NCI-H187 treated with DMSO at 0.1 percent for 48 hours (cell line): Measurements from ENCODE around the gene MRPL37.
"Not testable (repeated sequence)": the region's sequence is repeated elsewhere in the genome, so short reads cannot be mapped to it uniquely, and the experiment has no call there.

ENCODE experiments used
- DNase-seq: peaks from one replicate; lab custom pipeline; 2025; lab: John Stamatoyannopoulos, UW

Gene MRPL37

DNA sequence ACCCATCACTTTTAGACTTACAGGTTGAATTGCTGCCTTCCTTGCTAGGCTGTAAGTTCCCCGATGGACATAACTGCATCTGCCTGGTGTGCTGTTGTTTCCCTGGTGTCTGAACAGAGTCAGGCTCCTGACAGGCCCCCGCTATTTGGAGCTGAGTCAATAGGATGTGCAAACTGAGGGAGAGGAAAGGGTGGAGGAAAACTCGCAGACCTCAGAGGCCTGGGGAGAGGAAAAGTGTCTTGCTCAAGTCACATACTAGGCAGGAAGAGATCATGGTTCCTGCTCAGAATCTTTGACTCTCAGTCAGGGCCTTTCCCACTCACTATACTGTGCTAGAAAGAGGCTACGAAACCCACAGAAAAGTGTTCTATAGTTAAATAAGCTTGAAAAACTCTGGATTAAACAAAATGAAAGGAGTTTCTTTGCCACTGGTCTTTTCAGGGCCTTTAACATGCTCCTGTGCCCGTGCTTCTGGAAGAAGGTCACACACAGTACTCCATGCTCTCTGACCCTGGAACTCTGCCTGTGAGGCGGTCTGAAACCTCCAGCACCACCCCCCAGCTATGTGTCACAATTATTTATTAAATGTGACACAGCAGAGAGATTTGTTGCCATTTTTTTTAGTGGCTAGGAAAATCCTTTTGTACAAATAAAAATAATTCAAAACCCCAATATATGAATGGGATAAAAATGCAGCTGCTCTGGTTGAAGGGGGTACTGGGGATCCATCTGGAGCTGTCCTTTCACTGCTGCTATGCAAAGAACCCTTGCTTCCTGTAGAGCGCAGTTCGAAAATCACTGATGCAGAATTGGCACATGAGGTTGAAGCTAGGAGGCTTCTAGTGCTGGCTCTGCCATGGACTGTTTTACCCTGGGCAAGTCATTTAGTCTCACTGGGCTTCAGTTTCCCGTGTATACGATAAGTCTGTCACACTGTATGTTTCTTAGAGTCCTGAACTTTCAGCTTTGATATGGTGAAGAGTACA lies 27.1 kb upstream of the MRPL37 start:
- no peak for DNase-seq

DNA sequence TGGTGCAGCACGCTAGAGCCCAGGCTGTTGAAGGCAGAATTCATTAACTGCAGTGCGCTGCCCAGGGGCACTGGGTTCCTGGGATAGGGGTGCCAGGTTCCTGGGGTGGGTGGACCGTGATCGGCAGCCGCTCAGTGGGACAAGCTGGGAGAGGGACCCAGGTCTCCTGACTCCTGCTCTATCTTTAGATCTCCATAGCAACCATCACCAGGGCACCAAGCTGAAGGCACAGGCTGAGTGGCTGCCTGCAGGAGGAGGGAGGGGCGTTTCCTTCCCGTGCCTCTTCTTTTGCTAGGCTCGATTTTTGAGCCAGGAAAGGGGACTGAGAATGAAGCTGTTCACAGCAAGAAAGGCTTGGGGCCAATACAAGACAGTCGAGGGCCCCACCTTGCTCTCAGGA lies 26.3 kb upstream of the MRPL37 start:
- no peak for DNase-seq

DNA sequence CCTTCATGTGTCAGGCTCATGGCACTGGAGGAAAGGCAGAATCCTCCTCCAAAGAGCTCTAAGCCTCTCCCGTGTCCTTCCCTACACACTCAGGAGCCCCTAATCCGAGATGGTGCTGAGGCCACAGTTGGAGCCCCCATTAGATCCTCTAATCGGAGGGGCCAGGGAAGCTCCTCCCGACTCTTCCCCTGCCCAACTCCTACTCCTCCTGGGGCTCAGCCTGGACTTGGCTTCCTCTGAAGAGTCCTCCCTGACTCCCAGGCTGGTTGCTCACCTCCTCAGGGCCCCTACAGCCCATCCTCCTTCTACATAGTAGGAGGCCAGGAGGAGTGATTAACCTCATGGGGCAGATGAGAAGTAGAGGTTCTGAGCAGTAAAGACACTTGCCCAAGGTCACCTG lies 25.9 kb upstream of the MRPL37 start:
- DNase-seq: no peak

DNA sequence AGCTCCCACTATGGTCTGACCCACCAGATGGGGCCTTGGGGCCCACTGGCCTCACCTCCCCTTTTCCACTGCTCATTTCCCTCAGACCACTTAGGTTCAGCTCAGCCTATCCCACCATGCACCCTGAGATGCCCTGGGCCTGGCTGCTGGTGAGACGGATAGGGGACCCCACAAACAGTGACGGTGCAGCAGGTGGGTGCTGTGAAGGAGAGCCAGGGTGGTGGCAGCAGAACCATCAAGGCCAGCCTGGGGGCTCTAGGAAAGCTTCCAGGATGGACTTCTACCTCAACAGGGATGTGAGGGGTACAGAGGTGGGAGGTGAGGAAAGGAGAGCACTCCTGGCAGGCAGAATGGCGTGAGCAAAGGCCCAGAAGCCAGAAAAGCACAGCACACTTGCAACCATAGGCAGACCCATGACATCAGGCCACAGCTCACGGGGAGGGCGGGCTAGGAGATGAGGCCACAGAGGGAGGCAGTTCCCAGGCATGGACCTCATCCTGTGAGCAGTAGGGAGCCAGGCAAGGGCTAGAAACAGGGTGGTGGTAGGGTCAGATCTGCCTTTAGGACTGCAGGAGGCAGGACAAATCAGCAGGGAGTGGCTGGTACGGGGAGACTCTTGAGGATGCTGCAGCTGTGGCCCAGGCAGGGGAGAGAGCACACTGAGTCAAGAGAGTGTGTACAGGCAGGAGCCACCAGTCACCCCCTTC lies 23.2 kb upstream of the MRPL37 start:
- no peak for DNase-seq

DNA sequence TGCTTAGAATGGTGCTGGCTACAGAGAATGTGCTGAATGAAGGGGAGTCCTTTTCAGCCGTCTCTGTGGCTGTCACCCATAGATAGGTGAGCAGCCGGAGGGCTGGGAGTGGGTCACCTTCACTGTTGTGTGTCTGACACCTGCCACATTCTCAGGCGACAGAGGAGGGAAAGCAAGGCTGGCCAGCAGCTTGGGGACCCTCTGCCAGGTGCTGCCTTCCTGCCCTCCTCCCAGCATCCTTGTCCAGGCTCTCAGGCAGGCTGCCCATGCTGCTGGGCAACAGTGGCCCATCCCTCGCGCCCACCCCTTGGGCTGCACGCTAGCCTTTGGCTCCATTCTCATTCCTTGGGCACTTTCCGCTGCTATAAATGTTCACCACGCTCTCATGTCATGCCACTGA lies 22.2 kb upstream of the MRPL37 start:
- DNase-seq: no peak

DNA sequence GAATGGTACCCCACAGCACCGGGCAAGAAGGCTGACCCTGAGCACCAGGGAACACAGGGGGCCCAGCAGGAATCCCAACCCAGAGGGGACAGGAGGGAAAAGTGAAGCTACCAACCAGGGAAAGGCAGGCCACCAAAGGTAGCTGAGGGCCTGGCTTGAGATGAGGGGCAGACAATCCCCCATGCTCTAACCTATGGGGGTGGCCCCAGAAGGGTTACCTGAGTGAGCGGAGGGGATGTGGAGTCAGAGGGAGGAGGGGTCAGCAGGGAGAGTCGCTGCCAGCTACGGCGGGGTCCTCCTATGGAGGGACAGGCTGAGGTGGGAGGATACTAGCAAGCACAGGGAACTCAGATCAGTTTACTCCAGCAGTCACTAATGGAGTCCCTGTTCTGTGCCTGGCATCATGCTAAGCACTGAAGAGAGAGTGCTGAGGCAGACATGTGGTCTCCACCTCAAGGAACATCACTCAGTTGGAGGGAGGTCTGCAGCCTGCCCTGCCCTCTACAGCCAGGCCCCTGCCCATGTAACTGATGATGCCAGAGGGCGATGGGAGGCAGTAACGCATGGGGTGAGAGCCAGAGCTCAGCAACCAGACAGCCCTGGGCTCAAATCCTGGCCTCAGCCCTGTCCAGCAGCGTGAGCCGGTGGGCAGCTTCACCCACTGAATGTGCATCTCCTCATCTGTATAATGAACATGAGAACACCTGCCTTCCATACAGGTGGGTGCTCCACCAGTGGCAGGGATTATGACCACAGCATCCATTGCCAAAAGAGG lies 21.5 kb upstream of the MRPL37 start:
- no peak for DNase-seq

DNA sequence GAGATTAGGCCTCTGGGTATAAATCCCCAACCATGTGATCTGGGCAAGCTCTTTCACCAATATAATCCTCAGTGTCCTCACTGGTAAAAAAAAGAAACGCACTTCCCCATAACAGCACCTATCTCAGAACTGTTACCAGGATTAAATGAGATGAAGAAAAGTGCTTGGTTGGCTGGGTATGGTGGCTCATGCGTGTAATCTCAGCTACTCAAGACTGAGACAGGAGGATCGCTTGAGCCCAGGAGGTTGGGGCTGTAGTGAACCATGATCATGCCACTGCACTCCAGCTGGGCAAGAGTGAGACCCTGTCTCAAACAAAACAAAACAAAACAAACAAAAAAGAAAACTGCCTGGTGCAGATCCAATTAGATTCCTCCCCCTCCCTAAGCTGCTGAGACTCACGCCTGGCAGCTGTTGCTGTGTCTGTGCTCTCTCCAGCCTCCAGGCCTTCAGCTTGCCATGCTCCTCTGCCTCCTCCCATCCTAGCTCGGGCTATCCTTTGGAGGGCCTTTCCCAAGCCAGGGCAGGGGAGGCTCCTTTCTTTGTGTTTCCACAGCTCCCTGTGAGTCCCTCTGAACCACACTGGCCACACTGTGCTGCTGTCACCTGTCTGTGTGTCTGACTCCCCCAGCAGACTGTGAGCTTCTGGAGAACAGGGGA lies 19.1 kb upstream of the MRPL37 start:
- no peak for DNase-seq

DNA sequence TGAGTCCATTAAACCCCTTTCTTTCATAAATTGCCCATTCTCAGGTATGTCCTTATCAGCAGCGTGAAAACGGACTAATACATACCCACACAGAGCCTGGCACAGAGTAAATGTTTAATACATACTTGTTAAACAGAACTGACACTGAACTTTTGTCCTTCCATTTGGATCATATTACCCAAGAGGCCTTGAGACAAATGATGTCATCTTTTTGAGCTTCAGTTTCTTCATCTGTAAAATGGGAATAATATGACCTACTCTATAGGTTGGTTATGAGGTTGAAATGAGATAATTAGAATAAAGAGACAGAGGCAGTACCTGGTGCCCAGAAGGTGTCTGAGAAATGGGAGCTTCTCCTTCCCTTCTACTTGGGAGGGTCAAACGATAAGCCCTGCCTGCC lies 13.9 kb upstream of the MRPL37 start:
- no peak for DNase-seq

DNA sequence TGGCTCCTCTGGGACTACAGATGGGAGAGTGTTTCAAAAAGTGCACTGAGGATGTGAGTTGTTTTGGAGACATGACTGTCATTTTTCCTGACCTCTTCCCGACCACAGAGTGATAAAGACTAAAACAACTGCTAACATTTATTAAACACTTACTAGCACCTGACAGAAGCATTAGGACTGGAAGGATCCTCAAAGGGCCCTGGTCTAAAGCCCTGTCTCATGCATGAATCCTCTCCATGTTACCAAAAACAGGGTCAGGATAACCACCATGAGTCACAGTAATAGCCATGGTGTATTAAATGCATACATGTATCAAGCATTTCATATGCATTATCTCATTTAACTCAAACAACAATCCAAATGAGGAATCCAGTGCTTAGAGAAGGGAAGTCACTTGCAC lies 11.7 kb upstream of the MRPL37 start:
- DNase-seq: no peak

DNA sequence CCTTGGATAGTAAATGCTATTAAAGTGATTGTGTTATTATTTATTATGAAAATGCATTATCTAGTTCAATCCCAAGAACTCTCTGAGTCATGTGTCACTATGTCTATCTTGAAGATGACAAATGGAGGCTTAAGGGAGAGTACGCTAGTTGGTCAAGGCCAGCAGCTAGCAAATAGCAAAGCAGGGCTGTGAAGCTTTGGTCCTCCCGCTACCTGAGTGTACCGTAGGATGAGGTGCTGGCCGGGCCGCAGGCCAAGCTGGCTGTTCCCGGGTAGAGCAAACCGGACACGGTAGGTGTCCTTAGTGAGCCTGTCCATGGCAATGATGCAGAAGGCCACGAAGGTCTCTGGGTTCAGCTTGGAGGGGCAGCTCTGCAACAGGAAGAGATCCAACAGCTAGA lies 9.4 kb upstream of the MRPL37 start:
- DNase-seq: no peak

DNA sequence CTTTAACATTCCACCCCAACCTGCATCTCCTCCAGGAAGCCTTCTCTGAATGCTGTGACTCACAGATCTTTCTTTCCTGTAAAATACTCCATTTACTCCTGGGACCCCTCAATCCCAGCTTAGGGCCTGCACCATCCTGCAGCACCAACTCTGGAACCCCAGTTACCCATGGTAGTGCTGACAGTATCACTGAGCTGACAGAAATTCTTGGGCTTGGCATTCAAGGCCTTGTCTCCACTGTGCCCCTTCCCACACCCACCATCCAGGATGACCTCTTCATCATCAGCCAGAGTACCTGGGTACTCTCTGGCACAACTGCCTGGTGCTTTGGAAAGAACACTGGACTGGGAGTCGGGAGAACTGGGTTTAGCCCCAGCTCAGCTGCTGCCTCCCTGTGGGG lies 8.4 kb upstream of the MRPL37 start:
- no peak for DNase-seq

DNA sequence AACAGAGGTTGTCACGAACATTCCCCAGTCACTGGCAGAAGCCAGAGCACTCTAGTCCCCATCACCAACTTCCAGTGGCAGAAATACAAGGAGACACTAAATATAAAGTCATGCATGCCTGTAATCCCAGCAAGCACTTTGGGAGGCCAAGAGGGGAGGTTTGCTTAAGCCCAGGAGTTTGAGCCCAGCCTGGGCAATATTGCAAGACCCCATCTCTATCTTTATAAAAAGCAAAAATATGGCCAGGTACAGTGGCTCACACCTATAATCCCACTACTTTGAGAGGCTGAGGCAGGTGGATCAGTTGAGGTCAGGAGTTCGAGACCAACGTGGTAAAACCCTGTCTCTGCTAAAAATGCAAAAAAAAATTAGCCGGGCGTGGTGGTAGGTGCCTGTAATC lies 6.5 kb upstream of the MRPL37 start:
- DNase-seq: no peak

DNA sequence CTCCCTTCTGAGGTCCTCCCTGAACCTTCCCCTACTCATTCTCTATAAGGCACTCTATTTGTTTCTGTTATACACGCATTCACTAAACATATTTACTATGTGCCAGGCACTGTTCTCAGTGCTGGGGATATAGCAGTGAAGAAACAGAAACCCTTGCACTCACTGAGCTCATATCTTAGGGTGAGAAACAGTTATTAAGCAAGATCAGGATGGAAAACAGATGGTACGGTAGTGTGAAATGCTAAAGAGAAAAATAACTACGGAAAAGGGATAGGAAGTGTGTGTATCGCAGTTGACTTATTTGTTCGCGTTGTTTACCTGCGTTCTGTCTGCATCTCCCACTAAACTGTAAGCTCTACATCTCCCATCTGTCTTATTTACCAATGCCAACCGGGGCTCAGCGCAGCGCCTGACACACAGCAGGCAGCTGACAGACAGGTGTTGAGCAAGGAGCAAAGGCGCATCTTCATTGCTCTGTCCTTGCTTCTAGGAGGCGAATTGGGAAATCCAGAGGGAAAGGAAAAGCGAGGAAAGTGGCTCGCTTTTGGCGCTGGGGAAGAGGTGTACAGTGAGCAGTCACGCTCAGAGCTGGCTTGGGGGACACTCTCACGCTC lies 709 bp upstream of the MRPL37 start:
- no peak for DNase-seq

DNA sequence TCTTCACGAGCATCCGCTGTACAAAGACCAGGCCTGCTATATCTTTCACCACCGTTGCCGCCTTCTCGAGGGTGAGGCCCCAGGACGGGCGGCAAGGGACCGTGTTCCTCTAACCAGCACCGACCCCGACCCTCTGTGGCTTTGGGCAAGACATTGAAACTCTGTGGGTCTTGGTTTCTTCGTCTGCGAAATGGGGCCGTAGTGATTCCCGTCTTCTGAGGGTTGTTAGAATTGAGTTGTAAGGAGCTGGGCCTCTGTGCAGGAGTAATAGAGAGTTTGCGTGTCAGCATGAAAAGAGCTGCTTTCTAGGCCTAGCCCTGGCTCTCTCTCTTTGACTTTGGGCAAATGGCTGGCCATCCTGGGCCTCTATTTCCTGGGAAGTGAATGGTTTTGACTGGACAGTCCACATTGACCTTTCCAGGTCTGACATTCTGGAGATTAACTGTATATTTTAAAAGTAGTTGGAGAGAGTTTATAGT lies 591 bp downstream of the MRPL37 start:
- no peak for DNase-seq

DNA sequence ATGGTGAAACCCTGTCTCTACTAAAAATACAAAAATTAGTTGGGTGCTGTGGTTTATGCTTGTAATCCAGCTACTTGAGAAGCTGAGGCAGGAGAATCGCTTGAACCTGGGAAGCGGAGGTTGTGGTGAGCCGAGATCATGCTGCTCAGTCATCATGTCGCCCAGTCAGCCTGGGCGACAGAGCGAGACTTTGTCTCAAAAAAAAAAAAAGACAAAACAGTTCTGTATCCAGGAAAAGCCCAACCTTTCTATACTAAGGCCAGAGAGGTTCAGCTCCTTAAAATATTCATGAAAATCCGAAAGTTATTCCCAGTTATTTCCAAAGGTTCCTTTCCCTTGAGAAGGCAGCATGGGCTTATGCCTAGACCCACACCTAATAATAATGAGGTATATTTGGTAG lies 4.2 kb downstream of the MRPL37 start:
- DNase-seq: no peak

DNA sequence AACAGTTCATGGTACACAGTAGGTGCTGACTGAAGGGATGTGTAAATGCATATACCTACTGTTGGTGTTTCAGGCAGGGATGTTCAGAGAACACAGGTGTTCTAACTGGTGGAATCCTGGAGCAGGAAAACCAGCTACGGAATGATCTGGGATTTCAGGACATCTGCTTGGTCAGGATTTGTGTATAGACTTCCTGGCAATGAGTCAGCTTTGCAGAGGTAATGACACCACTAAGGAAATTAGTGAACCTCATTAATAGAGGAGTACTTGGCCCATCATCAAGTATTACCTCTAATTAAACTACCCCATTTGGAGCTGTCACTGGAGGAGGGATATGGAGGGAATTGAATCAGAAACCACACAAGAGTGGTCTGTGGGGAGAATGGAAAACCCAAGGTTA lies 7.3 kb downstream of the MRPL37 start:
- DNase-seq: no peak

DNA sequence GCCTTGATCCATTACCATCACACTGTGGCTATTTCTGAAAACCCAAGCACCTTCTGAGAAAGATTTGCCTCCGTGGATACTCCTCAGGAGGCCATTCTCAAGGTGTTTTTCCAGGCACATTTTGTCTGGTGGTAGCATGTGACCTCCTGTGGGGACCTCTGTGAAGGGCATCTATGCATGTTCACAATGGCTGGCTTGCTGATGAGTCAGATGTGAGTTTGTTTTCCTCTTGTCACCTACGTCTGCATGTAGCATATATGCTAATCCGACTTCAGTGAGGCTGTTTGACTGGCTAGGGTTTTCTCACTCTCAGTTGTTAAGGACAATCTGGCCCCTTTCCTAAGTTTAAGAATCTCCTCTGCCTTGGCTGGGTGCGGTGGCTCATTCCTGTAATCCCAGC lies 7.9 kb downstream of the MRPL37 start:
- not testable (repeated sequence) for DNase-seq

DNA sequence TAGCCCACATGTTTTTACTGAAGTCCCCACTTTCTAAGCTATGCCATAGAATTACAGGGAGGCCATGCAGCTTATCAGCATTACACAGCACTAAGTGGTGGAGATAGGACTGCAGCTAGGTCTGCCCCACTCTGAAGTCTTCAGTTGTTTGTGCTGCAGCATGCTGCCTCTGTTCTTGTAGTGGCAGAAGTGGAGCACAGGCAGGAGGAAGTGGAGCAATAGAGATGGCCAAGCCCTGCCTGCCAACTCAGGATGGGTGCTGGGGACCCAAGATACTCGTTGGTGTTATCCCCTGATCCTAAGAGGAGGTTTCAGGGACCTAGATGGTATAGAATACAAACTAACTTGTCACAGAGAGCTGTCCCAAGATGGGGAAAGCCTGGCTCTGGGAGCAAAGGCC lies 12.9 kb downstream of the MRPL37 start:
- DNase-seq: no peak

DNA sequence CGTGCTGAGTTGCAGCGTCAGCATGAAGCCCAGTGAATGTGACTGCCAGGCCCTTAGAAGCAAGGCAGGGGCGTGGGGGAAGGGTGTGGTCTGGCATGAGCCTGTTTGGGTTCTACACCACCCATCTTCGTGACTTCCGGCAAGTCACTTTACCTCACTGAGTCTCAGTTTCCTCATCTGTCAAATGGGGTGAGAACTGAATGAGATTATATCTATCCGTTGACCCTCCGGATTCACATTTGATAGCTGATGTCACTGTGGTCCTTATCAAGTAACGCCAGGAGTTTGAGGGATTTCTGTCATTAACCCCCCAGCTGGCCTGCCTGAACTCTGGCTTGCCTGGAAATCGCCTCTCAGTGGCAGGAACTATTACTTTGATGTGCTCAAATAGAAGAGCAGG lies 15.6 kb downstream of the MRPL37 start:
- no peak for DNase-seq

DNA sequence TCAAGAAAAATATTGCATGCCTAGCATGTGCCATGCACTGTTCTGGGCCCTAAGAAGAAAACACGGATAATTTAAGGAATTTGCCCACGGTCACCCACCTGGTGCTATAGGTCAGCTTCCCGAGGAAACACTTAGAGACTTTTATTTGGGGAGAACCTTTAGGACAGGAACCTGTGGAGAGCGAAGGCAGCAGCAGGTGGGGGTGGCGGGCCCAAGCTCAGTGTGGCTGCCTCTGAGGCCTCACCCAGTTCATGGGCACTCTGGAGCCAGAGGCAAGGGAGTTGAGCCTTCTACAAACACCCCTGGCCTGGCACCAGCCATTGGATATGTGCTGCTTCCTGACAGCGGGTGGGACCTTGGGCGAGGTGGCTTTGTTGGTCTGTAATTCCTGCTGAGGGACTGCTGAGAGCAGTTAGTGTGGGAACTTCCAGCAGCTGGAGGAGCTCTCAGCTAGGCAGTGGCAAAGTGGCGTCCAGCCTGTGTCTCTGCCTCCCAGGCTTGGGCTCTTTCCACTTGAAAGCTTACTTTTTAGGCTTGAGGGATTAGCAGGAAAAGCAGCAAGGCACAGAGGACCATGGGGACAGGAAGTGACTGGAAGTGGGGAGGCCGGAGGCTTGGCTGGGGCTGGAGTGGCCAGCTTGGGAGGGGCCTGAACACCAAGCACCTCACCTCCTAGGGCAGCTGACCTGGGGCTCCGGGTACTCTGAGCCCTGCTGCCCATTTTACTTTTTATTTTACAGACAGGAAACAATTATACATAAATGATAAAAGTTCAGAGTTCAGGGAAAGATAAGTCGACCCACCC lies 19.1 kb downstream of the MRPL37 start:
- no peak for DNase-seq

DNA sequence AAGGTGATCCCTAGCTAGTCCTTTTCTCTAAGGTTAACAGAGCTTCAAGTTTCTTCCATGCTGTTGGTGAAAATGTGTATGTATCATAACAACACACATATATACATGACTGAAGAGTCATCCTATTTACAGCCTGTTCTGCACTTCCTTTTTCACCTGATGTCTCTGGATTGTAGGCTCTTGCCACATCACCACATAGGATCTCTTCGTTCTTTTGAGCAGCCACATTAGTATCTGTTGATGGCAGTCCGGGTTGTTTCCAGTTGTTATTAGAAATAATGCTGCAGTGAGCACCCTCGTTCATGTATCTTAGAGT lies 19.7 kb downstream of the MRPL37 start:
- no peak for DNase-seq
